ENCODE measurements around the gene SLC5A6. TPM values are rescaled to one million over a fixed set of nuclear protein-coding genes. Genes with fewer than 3 reads are reported as not detected.
A peak's percentile ranks its signal among the peaks of the same experiment; 100 is the strongest.

SLC5A6 gene
- 10 to 100 TPM; 15.4 to 55.3 (median 22.4) TPM for polyA plus RNA-seq (ENCODE audit: low read depth in 6 of 6)

GRCh38 chr2:27211943-27212625, at the start of gene SLC5A6, which contains the start of gene ATRAID:
Gene SLC5A6 (minus strand): TSS chr2:27212268. CDS start chr2:27207650, 4,618 bp downstream.
Gene ATRAID (plus strand): TSS chr2:27212041. CDS start chr2:27212369, 328 bp downstream.
- Mint-ChIP-seq H3K27me3 (no peaks in the 10 kb centered on the region), H3K4me1 (peaks cover 36 to 42% (median 39%) of the 10 kb centered on the region in 3 donors), H3K4me3 (peak within 1 kb of the TSS; percentile 91 to 100 (median 100)), H3K9me3 (no peaks in the 10 kb centered on the region), H3K36me3 (peaks cover 0 to 2% of the 10 kb centered on the region in 2 donors), H3K27ac (peak within 1 kb of the TSS; percentile 99 to 100 (median 100))
- ATAC-seq (ENCODE audit: low read depth in 2 of 2) (peak; percentile 82), DNase-seq (peak; percentile 93)

GRCh38 chr2:27261241-27261925, 49.3 kb upstream of the SLC5A6 start:
- ATAC-seq (ENCODE audit: low read depth in 2 of 2): no peak
- Mint-ChIP-seq H3K4me1 (peaks cover 26 to 32% (median 27%) of the 10 kb centered on the region in 3 donors), H3K27me3 (peaks cover 56 to 71% (median 68%) of the 10 kb centered on the region in 3 donors), H3K27ac (peak overlapping the region in 1 of 6 donors; percentile 51), H3K36me3 (peaks cover 0 to 15% of the 10 kb centered on the region in 2 donors), H3K4me3 (peak overlapping the region; percentile 43 to 93 (median 80)), H3K9me3 (no peaks in the 10 kb centered on the region)
- no peak for DNase-seq

- Mint-ChIP-seq H3K36me3 (peaks cover 0 to 15% of the 10 kb centered on the region in 2 donors), H3K9me3 (no peaks in the 10 kb centered on the region), H3K27me3 (peaks cover 40 to 82% (median 75%) of the 10 kb centered on the region in 3 donors), H3K27ac (peak overlapping the region in 1 of 6 donors; percentile 73), H3K4me3 (no peak overlapping the region), H3K4me1 (peaks cover 11 to 13% (median 12%) of the 10 kb centered on the region in 3 donors)
- ATAC-seq (ENCODE audit: low read depth in 2 of 2): no peak
- DNase-seq: no peak
Observed at GRCh38 chr2:27258051-27258450, 46.0 kb upstream of the SLC5A6 start.

GRCh38 chr2:27256855-27257454, 44.9 kb upstream of the SLC5A6 start:
- peaks cover 40 to 78% (median 75%) of the 10 kb centered on the region in 3 donors for H3K27me3 Mint-ChIP-seq
- H3K4me1 Mint-ChIP-seq: peaks cover 11% of the 10 kb centered on the region in 3 donors
- no peaks in the 10 kb centered on the region for H3K9me3 Mint-ChIP-seq
- no peak for ATAC-seq (ENCODE audit: low read depth in 2 of 2)
- DNase-seq: no peak
- H3K27ac Mint-ChIP-seq: peak overlapping the region in 1 of 6 donors; percentile 9
- H3K4me3 Mint-ChIP-seq: no peak overlapping the region
- peaks cover 0 to 14% of the 10 kb centered on the region in 2 donors for H3K36me3 Mint-ChIP-seq

GRCh38 chr2:27255660-27256059, 43.6 kb upstream of the SLC5A6 start:
- Mint-ChIP-seq H3K27me3 (peaks cover 34 to 78% (median 75%) of the 10 kb centered on the region in 3 donors), H3K9me3 (no peaks in the 10 kb centered on the region), H3K27ac (no peak overlapping the region), H3K4me3 (no peak overlapping the region), H3K4me1 (peaks cover 0 to under 1% (median 0%) of the 10 kb centered on the region in 3 donors), H3K36me3 (peaks cover 0 to under 1% of the 10 kb centered on the region in 2 donors)
- ATAC-seq (ENCODE audit: low read depth in 2 of 2) (no peak), DNase-seq (no peak)

- ATAC-seq (ENCODE audit: low read depth in 2 of 2): no peak
- DNase-seq: no peak
- H3K27me3 Mint-ChIP-seq: peaks cover 29 to 76% (median 74%) of the 10 kb centered on the region in 3 donors
Observed at GRCh38 chr2:27255187-27255586, 43.1 kb upstream of the SLC5A6 start.

GRCh38 chr2:27251766-27252165, 39.7 kb upstream of the SLC5A6 start:
- no peak overlapping the region for H3K4me3 Mint-ChIP-seq
- peak overlapping the region in 1 of 6 donors; percentile 24 for H3K27ac Mint-ChIP-seq
- ATAC-seq (ENCODE audit: low read depth in 2 of 2) (no peak), DNase-seq (no peak)
- peaks cover 12 to 49% (median 44%) of the 10 kb centered on the region in 3 donors for H3K27me3 Mint-ChIP-seq
- H3K36me3 Mint-ChIP-seq: no peaks in the 10 kb centered on the region
- peaks cover 0 to 4% (median 0%) of the 10 kb centered on the region in 3 donors for H3K4me1 Mint-ChIP-seq
- H3K9me3 Mint-ChIP-seq: no peaks in the 10 kb centered on the region

More at GRCh38 chr2:27255187-27255586, 43.1 kb upstream of the SLC5A6 start:
- Mint-ChIP-seq H3K4me1 (peaks cover 0 to 4% (median 0%) of the 10 kb centered on the region in 3 donors), H3K4me3 (no peak overlapping the region), H3K9me3 (no peaks in the 10 kb centered on the region), H3K27ac (peak overlapping the region in 1 of 6 donors; percentile 37), H3K36me3 (no peaks in the 10 kb centered on the region)

GRCh38 chr2:27250652-27251379, 38.7 kb upstream of the SLC5A6 start:
- Mint-ChIP-seq H3K27ac (no peak overlapping the region), H3K36me3 (no peaks in the 10 kb centered on the region), H3K27me3 (peaks cover 12 to 39% (median 34%) of the 10 kb centered on the region in 3 donors), H3K4me1 (peaks cover 0 to 4% (median 0%) of the 10 kb centered on the region in 3 donors), H3K9me3 (no peaks in the 10 kb centered on the region), H3K4me3 (no peak overlapping the region)
- DNase-seq (no peak), ATAC-seq (ENCODE audit: low read depth in 2 of 2) (no peak)

- peak; percentile 25 for DNase-seq
- no peak overlapping the region for H3K27ac Mint-ChIP-seq
- H3K36me3 Mint-ChIP-seq: no peaks in the 10 kb centered on the region
- peaks cover 7 to 35% (median 27%) of the 10 kb centered on the region in 3 donors for H3K27me3 Mint-ChIP-seq
- no peaks in the 10 kb centered on the region for H3K9me3 Mint-ChIP-seq
- peaks cover 0 to 4% (median 0%) of the 10 kb centered on the region in 3 donors for H3K4me1 Mint-ChIP-seq
- ATAC-seq (ENCODE audit: low read depth in 2 of 2): peak; percentile 59 to 71
- no peak overlapping the region for H3K4me3 Mint-ChIP-seq
Observed at GRCh38 chr2:27249891-27250651, 38.0 kb upstream of the SLC5A6 start.

GRCh38 chr2:27249159-27249890, 37.3 kb upstream of the SLC5A6 start:
- peaks cover 0 to 4% (median 0%) of the 10 kb centered on the region in 3 donors for H3K4me1 Mint-ChIP-seq
- H3K9me3 Mint-ChIP-seq: no peaks in the 10 kb centered on the region
- H3K27me3 Mint-ChIP-seq: peaks cover 7 to 27% (median 19%) of the 10 kb centered on the region in 3 donors
- DNase-seq: no peak
- no peak overlapping the region for H3K4me3 Mint-ChIP-seq
- H3K27ac Mint-ChIP-seq: no peak overlapping the region
- ATAC-seq (ENCODE audit: low read depth in 2 of 2): no peak
- H3K36me3 Mint-ChIP-seq: no peaks in the 10 kb centered on the region

- Mint-ChIP-seq H3K4me1 (peaks cover 0 to 4% (median 0%) of the 10 kb centered on the region in 3 donors), H3K36me3 (no peaks in the 10 kb centered on the region), H3K27me3 (peaks cover 7 to 25% (median 16%) of the 10 kb centered on the region in 3 donors), H3K4me3 (no peak overlapping the region), H3K9me3 (no peaks in the 10 kb centered on the region), H3K27ac (no peak overlapping the region)
- DNase-seq (no peak), ATAC-seq (ENCODE audit: low read depth in 2 of 2) (no peak)
Observed at GRCh38 chr2:27247893-27248292, 35.8 kb upstream of the SLC5A6 start.

GRCh38 chr2:27245626-27246025, 33.6 kb upstream of the SLC5A6 start:
- no peak for DNase-seq
- Mint-ChIP-seq H3K36me3 (peaks cover 0 to 3% of the 10 kb centered on the region in 2 donors), H3K9me3 (no peaks in the 10 kb centered on the region), H3K4me1 (peaks cover 0 to 5% (median 3%) of the 10 kb centered on the region in 3 donors), H3K4me3 (no peak overlapping the region), H3K27ac (no peak overlapping the region), H3K27me3 (peaks cover 0 to 10% (median 3%) of the 10 kb centered on the region in 3 donors)
- ATAC-seq (ENCODE audit: low read depth in 2 of 2): no peak

Measured in naive B cell (primary cell).